T-helper 2 cell treated with Interferon-gamma antibody and Interleukin-4, amounts not matched to agents 100 ng/mL and 5 ng/mL, for 36 hours (primary cell): ENCODE data around the gene STAB1. TPM values are rescaled to one million over a fixed set of nuclear protein-coding genes. Genes with fewer than 3 reads are reported as not detected.

Experiments
- intact Hi-C: fragments of 100-400 bp; cut with micrococcal nuclease; formaldehyde crosslinking; loops from one replicate; pipeline ENCODE4 v1.15.1; 2023
- total RNA-seq: library from RNA; stranded (reverse); gene quantifications from 2 replicates; pipeline ENCODE4 v1.2.3, GENCODE V29; 2022

The STAB1 gene
- total RNA-seq, 1 donor from 2014 or later = 0.05 TPM

GRCh38 chr3:52481819-52482521 lies 13.2 kb upstream of the STAB1 start:
- intact Hi-C loops = no loop called here

DNA sequence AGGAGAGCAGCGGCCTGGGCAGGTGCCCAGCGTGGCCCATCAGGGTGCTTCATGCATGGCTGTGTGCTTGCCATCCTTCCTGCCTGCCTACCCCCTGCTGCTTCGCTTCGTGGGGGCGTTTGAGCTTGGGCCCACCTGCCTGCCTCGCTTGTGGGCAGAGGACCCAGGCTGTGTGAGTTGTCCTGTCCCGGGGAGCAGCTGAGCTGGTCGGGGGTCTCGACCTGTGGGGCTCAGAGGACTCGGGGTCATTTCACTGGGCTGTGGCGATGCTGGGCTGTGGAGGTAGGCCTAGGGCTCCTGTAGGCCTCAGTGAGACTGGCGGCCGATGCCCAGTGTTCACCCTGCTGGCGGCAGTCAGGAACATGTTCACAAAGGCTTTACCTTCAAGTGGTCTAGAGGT lies 12.1 kb upstream of the STAB1 start:
- intact Hi-C loops = no loop called here

DNA sequence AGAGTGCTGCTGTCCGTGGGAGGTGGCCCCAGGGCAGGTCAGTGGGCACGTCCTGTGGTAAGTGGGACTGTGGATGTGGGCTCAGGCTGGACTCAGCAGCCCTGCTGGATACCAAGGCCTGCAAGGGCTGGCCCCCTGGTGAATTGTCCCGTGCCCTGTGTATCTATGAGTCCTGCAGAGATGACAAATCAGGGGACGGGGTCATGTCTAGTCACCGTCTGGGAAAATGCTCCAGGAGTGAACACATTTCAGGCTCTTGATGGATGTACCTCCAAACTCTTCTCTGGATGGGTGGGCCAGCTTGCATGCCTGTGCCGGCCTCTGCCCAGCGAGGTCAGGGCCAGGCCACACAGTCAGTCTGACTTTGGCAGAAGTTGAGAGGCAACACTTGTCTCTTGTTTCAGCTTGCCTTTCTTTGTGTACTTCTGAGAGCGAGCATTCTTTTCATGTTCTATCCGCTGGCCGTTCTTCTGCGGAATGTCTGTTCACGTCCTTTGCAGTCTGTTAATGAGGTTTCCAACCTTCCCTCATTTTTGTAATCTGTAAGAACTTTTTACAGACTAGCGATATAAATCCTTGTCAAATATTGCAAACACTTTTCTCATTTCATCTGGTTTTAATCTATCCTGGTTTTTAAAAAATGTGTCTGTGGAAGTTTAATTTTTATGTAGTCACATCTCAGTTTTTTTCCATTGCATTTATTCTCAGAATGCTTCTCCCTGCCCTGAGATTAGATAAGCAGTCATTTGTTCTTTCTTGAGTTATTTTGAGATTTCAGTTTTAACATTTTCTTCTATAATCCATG lies 11.4 kb upstream of the STAB1 start:
- intact Hi-C loops = no loop called here

DNA sequence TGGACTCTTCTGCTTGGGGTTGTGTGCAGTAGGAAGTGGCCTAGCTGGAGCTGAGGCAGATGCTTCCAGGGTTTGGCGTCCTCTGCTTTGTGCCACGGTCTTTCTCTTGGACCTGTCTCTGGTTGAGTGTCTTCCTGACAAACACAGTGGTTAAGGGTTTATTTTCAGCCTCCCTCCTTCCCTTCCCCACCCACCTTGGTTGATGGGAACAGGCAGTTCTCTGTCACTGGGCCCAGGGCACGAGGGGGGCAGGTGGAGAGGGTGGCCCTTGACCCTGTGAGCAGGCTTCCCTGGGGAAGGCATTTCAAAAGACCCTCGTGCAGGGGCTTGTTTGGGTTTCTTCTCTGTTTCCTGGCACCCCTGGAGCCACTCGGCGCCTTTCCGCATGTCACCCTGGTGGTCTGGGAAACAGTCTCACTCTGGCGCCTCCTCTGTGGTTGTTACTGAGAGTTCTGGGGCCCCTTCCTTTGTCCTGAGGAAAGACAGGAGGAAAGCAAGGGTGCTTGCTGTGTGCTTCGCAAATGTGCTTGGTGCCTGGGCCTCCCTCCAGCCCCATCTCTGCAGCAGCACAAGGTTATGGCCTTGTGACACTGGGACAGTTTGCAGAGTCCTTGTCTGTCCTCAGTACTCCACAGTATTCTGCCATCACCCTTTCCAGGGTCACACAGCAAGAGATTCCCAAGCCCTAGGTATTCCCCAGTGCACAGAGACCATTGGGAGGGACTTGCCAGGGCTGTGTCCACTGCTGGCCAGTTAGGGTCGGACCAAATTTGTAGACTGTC lies 10.3 kb upstream of the STAB1 start:
- intact Hi-C loops = no loop called here

- intact Hi-C loops = no loop called here
Observed at GRCh38 chr3:52487050-52487787, 7.9 kb upstream of the STAB1 start.

GRCh38 chr3:52487788-52488691 lies 7.1 kb upstream of the STAB1 start:
- intact Hi-C loops = no loop called here

GRCh38 chr3:52488746-52489145 lies 6.4 kb upstream of the STAB1 start:
- intact Hi-C loops = no loop called here

- intact Hi-C loops = no loop called here
Observed at GRCh38 chr3:52489453-52489852, 5.7 kb upstream of the STAB1 start.

DNA sequence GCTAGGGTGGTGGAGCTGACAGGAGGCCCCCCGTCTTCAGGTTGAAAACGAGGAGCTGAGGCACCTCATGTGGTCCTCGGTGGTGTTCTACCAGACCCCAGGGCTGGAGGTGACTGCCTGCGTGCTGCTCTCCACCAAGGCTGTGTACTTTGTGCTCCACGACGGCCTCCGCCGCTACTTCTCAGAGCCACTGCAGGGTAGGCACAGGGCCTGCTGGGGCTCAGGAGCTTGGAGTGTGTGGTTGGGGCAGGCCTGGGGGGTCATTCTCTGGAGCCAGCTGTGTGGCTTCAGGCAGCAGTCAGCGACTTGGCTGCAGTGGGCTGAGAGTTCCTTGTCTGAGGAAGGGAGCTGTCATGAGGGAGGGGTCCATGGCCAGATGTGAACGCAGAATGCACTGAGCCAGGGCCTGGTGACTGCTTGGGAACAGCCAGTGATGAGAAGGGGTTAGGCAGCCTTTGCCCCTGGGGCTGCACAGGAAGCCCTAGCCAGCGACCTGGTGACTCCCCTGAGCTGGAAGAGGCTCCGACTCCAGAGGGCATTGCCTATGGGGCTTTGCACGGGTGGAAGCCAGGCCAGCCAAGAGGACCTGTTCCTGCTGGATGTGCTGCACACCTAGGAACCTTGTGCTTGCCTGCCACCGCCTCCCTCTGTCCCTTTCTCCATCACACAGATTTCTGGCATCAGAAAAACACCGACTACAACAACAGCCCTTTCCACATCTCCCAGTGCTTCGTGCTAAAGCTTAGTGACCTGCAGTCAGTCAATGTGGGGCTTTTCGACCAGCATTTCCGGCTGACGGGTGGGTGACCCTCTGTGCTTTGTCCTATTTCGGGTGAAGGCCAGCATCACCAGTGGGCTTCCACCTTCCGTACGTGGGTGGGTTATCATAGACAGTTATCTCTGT lies 4.9 kb upstream of the STAB1 start:
- intact Hi-C loops = no loop called here

DNA sequence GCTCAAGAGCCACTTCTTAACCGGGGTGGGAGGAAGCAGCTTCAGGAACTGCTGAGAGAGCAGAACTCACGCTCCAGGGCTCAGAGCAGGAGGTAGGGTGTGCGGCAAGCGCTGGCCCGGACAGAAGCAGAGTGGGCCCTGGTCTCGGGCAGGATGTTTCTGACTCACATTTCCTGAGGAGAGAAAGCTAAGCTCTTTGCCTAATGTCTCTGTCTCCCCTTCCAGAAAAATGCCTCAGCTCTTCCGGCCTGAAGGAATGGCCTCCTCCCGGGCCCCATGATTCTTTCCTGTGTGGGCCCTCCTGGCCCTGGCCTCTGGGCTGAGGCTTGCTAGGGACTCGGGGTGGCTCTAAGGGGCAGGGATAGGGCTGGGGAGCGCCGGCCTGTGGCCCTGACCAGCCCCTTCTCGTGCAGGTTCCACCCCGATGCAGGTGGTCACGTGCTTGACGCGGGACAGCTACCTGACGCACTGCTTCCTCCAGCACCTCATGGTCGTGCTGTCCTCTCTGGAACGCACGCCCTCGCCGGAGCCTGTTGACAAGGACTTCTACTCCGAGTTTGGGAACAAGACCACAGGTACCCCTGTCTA lies 4.1 kb upstream of the STAB1 start:
- intact Hi-C loops = no loop called here

GRCh38 chr3:52492059-52492458 lies 3.1 kb upstream of the STAB1 start:
- intact Hi-C loops = no loop called here

DNA sequence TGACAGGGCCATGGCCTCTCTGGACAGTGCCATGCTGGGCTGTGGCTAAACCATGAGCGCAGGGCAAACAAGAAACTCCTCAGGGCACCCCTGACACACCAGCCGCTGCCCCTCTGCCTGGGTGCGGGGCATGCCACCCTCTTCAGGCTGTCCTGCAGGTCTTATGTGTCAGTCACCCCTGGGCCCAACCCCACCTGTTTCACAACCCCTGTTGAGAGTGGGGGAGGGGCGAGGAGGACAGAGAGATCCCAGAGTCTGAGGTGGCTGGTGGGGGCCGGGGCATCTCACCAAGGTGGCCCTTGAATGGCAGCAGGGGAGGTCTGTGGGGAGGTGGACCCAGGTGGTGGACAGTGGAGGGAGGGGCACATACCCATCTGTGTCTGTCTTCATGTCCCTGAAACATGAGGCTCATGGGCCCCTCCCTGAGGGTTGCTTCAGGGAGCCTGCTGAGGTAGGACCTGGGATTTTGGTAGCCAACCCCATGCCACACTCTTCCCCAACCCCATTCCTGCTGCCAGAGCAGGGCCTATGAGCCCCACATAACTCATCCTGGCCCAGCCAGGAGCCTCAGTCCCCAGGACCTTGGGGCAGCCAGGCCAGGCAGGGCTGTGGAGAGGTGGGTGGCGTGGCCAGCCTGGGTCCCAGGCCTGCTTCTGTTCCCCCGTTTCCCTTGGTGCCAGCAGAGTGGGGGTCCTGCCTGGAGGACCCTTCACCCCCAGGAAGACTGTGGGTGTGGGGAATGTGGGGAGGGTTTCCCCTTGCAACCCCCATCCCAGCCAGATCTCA lies 1.7 kb upstream of the STAB1 start:
- intact Hi-C loops = no loop called here

DNA sequence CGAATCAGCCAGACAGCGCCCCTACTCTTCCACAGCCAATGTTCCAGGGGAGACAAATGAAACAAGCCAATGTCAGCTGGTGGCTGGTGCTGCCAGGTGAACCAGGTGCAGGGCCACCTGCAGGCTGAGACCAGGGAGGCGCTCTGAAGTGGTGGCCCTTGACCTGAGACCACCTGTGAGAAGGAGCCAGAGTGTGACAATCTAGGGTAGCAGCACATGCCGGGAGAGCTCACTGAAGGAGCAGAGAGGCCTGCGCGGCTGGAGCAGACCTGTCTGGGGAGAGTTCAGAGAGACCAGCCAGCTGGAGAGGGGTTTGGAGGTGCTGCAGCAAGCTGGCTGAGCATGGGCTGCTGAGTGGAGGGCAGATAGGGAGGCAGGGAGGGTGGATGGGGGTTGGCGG lies 693 bp upstream of the STAB1 start:
- intact Hi-C loops = no loop called here

GRCh38 chr3:52495777-52496602 lies 852 bp downstream of the STAB1 start:
- intact Hi-C loops = no loop called here

DNA sequence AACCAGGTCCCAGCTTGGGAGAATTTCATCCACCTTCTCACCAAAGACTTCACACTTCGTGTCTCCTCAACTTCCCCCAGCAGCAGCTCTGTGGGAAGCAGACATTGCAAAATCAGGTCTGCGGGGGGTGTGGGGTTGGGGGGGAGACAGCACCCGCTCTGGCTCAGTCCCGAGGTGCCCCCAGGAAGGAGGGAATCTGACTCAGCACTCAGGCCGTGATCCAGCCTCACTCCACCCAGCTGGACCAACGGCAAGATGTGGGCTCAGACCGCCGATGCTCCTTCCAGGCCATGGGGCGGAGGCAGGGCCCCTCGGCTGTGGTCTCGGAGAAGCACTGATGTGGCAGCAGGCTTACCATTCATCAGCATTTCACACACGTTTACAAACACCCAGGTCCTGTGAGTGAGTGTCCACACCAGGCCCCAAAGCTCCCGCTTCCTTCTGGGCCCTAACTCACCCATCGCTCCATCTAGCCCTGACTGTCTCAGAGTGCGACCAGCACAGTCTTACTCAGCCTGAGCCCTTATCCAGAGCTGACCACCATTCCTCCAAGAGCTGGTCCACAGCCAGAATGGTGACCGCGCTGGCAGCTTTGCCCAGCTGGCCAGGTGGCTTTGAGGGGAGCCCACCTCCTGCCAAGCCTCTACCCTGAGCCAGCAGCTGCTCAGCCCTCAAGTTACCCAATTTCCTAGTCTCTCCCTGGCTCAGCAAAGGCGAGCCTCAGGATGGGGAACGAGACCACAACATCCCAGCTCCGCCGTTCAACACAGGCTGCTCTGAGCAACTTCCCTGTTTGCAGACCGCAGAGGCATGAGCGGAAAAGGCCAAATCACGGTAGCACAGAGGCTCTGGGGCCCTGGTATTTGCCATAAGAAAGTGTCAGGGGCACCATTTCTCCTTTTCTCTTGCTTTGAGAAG lies 3.3 kb downstream of the STAB1 start:
- intact Hi-C loops = no loop called here

DNA sequence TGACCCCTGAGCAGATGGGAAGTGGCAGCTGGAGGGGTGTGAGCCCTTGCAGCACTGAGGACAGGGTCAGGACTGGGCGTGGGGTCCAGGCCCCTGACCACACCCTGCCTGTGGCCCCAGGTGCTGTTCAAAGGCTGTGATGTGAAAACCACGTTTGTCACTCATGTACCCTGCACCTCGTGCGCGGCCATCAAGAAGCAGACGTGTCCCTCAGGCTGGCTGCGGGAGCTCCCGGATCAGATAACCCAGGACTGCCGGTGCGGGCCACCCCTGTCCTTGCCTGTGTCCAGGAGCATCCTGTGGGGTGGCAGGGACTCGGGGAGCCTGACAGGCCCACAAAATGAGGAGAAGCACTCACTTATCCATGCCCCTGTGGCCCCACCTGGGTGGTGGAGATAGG lies 5.9 kb downstream of the STAB1 start:
- intact Hi-C loops = no loop called here
